Stimulated activated naive CD8-positive, alpha-beta T cell treated with anti-CD3 and anti-CD28 coated beads, Interleukin-15, Interleukin-2, amounts not matched to agents 100 ng/mL and 50 ng/mL, for 24 hours (primary cell): Measurements from ENCODE around the gene HYI.

Source experiments
- H3K27ac Mint-ChIP-seq: one replicate; pipeline ENCODE4 v1.8.0; 2021; ENCODE audit warnings: mild to moderate bottlenecking, mixed read lengths
- H3K27me3 Mint-ChIP-seq: one replicate; pipeline ENCODE4 v1.8.0; 2021; ENCODE audit warnings: mixed read lengths
- H3K36me3 Mint-ChIP-seq: one replicate; pipeline ENCODE4 v1.8.0; 2021; ENCODE audit warnings: low read depth, mixed read lengths
- H3K4me1 Mint-ChIP-seq: one replicate; pipeline ENCODE4 v1.8.0; 2021; ENCODE audit warnings: low read depth, mixed read lengths
- H3K4me3 Mint-ChIP-seq: one replicate; pipeline ENCODE4 v1.8.0; 2021; ENCODE audit warnings: mild to moderate bottlenecking, mixed read lengths
- H3K9me3 Mint-ChIP-seq: one replicate; pipeline ENCODE4 v1.8.0; 2021; ENCODE audit warnings: mixed read lengths

The HYI gene

DNA sequence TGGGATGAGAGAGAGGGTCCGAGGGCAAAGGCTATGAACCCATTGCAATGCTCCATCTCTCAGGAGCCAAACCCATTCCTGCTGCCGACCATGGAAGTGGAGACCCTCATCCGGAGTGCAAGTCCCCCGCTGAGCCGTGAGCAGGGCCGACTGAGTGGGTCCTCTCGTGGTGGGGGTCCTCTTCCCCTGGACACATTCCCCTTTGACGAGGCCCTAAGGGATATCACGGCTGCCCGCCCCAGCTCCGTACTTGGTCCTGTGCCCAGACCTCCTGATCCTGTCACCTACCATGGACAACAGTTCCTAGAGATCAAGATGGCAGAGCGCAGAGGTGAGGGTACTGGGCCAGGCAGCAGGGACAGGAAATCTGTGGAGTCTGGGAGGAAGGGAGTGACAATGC, 11.0 kb downstream of the HYI start:
- Mint-ChIP-seq H3K27me3 (no peaks in the 10 kb centered on the region), H3K9me3 (no peaks in the 10 kb centered on the region), H3K4me1 (no peaks in the 10 kb centered on the region), H3K4me3 (no peak overlapping the region), H3K27ac (no peak overlapping the region), H3K36me3 (peaks cover 44% of the 10 kb centered on the region)

GRCh38 chr1:43441894-43442637, 11.7 kb downstream of the HYI start:
- Mint-ChIP-seq H3K4me1 (no peaks in the 10 kb centered on the region), H3K27me3 (no peaks in the 10 kb centered on the region), H3K27ac (no peak overlapping the region), H3K9me3 (no peaks in the 10 kb centered on the region), H3K4me3 (no peak overlapping the region), H3K36me3 (peaks cover 40% of the 10 kb centered on the region)

DNA sequence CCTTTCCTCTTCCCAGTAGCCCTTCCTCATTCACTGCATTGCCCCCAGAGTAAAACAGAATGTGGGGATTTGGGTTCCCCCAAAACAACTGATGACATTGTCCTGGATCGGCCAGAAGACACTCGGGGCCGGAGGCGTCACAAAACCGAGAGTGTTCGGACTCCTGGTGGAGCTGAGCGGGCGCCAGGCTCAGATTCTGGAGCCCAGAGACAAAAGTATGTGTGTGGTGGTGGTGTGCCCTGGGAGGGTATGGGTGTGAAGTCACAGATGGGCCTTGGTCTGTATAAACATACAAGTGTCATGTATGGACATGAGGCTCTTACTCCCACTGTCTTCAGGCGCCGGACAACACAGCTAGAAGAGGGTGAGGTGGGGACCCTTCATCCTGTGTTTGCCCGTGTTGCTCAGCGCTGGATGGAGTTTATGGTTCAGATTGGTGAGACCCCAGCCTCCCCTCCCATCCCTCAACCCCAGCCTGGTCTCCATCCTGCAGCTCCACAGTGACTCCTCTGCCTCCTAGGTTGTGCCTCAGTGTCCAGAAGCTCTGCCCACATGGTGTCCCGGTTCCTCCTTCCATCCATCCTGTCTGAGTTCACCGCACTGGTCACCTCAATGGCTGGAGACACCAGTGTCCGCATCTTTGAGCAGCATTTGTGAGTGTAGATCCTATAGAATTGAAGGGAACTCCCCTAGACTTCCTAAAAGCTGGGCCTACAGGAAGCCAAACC, 12.4 kb downstream of the HYI start:
- Mint-ChIP-seq H3K4me1 (no peaks in the 10 kb centered on the region), H3K9me3 (no peaks in the 10 kb centered on the region), H3K27me3 (no peaks in the 10 kb centered on the region), H3K36me3 (peaks cover 36% of the 10 kb centered on the region), H3K27ac (no peak overlapping the region), H3K4me3 (no peak overlapping the region)

GRCh38 chr1:43440358-43440757, 13.4 kb downstream of the HYI start:
- no peaks in the 10 kb centered on the region for H3K9me3 Mint-ChIP-seq
- peaks cover 33% of the 10 kb centered on the region for H3K36me3 Mint-ChIP-seq
- H3K27ac Mint-ChIP-seq: no peak overlapping the region
- H3K27me3 Mint-ChIP-seq: no peaks in the 10 kb centered on the region
- no peaks in the 10 kb centered on the region for H3K4me1 Mint-ChIP-seq
- H3K4me3 Mint-ChIP-seq: no peak overlapping the region

GRCh38 chr1:43439781-43440180, 13.9 kb downstream of the HYI start:
- Mint-ChIP-seq H3K27me3 (no peaks in the 10 kb centered on the region), H3K4me3 (no peak overlapping the region), H3K4me1 (no peaks in the 10 kb centered on the region), H3K9me3 (no peaks in the 10 kb centered on the region), H3K27ac (no peak overlapping the region), H3K36me3 (peaks cover 27% of the 10 kb centered on the region)

- Mint-ChIP-seq H3K36me3 (peaks cover 24% of the 10 kb centered on the region), H3K9me3 (no peaks in the 10 kb centered on the region), H3K27me3 (no peaks in the 10 kb centered on the region), H3K4me3 (no peak overlapping the region), H3K4me1 (no peaks in the 10 kb centered on the region), H3K27ac (no peak overlapping the region)
Measured at GRCh38 chr1:43438953-43439581, 14.7 kb downstream of the HYI start.

GRCh38 chr1:43438576-43438952, 15.2 kb downstream of the HYI start:
- H3K9me3 Mint-ChIP-seq: no peaks in the 10 kb centered on the region
- H3K27ac Mint-ChIP-seq: no peak overlapping the region
- no peaks in the 10 kb centered on the region for H3K4me1 Mint-ChIP-seq
- no peaks in the 10 kb centered on the region for H3K27me3 Mint-ChIP-seq
- no peak overlapping the region for H3K4me3 Mint-ChIP-seq
- peaks cover 23% of the 10 kb centered on the region for H3K36me3 Mint-ChIP-seq

DNA sequence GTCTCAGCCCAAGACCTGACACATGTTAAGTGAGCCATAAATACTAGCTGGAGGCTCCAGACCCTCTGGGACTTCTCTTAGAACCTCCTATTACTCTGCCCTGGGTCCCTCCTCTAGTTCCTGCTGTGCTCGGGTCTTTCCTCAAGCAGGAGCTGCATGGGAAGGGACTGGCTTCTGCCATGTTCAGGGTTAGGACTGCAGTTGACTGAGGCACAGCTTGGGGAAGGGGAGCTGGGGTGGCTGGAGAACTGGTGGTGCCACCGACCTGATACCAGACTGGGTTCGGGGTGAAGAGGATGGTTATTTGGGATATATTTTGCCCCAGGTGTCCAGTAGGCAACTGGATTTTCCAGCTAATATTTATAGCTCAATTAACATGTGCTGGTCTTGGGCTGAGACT, 15.7 kb downstream of the HYI start:
- peaks cover 25% of the 10 kb centered on the region for H3K36me3 Mint-ChIP-seq
- no peak overlapping the region for H3K4me3 Mint-ChIP-seq
- no peaks in the 10 kb centered on the region for H3K4me1 Mint-ChIP-seq
- no peaks in the 10 kb centered on the region for H3K27me3 Mint-ChIP-seq
- no peaks in the 10 kb centered on the region for H3K9me3 Mint-ChIP-seq
- H3K27ac Mint-ChIP-seq: no peak overlapping the region

DNA sequence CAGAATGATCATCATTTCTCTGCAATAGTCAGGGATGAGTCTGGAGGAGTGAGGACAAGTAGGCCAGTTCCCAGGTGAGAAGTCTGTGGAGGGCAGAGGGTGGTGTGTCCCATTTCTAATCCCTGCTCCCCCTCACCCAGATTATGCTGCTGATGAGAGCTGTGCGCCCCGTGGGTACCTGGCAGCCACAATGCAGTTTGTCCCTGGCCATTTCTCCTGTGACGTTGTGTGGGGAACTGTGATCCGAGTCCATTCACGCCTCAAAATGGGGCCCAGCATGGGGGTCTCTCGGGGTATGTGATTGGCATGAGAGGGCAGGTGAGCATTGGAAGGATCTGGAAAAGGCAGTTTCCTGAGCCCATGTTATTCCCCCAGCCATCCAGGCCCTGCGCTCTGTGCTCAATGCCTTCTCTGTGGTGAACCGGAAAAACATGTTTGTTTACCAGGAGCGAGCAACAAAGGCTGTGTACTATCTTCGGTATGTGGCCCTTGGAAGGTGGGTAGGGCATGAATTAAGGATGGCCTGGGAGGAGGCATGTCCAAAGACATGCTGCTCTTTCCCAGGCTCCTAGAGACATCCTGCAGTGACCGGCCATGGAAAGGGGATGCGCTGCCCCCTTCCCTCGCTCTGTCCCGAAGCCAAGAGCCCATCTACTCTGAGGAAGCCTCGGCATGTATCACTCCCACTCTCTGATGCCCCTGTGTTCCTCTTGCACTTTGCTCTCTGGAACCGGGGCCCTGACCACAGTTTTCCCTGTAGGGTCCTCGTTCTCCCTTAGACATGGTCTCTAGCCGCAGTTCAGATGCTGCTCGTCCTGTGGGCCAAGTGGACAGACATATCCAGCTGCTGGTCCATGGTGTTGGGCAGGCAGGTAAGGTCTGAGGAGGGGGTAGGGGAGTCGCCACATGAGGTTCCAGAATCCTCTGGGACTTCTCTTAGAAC, 16.4 kb downstream of the HYI start:
- no peak overlapping the region for H3K4me3 Mint-ChIP-seq
- no peaks in the 10 kb centered on the region for H3K4me1 Mint-ChIP-seq
- no peaks in the 10 kb centered on the region for H3K27me3 Mint-ChIP-seq
- H3K27ac Mint-ChIP-seq: no peak overlapping the region
- no peaks in the 10 kb centered on the region for H3K9me3 Mint-ChIP-seq
- peaks cover 26% of the 10 kb centered on the region for H3K36me3 Mint-ChIP-seq

GRCh38 chr1:43436371-43436770, 17.4 kb downstream of the HYI start:
- Mint-ChIP-seq H3K9me3 (no peaks in the 10 kb centered on the region), H3K27me3 (no peaks in the 10 kb centered on the region), H3K36me3 (peaks cover 34% of the 10 kb centered on the region), H3K4me3 (no peak overlapping the region), H3K4me1 (no peaks in the 10 kb centered on the region), H3K27ac (no peak overlapping the region)

DNA sequence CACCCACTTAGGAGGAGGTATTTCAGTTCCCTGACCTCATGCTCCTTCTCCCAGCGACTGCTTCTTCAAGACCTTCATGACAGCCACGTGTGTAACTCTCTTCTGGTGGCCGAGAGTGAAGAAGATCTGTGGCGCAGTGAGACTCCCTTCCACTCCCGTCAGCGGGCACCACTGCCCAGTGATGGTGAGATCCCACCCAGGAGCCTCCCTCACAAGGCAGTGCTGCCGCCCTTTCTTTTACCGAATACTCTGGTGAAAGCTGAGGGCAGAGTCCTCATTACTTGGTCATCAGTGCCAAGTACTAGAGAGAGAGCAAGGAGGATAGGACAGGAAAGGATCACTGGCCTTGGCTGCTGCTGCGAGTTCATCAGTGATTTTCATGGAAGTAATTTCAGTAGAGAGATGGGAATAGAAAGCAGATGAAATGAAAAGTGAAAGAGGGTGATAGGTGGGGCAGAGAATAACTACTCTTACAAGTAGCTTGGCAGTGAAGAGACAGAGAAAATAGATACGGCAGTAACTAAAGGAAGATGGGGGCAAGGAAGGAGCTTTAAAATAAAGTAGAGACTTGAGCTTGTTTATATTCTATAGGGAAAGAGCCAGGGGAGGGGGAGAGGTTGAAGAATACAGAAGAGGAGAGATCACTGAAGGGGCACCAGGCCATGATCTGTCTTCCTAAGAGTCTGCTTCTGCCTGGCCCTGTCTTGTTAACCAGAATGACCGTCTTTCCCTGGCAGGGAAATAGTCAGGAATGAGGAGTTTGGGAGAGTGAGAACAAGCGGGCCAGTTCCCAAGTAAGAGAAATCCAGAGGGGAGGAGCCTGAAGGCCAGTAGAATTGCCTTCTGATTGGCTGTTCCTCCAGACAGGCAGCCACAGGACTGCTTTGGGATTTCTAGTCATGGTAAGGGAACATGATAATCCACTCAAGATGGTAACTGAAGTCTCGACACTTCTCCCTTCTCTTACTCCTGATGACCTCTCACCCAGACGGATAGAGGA, 18.3 kb downstream of the HYI start:
- no peaks in the 10 kb centered on the region for H3K27me3 Mint-ChIP-seq
- H3K9me3 Mint-ChIP-seq: no peaks in the 10 kb centered on the region
- no peaks in the 10 kb centered on the region for H3K4me1 Mint-ChIP-seq
- no peak overlapping the region for H3K27ac Mint-ChIP-seq
- peaks cover 38% of the 10 kb centered on the region for H3K36me3 Mint-ChIP-seq
- no peak overlapping the region for H3K4me3 Mint-ChIP-seq

DNA sequence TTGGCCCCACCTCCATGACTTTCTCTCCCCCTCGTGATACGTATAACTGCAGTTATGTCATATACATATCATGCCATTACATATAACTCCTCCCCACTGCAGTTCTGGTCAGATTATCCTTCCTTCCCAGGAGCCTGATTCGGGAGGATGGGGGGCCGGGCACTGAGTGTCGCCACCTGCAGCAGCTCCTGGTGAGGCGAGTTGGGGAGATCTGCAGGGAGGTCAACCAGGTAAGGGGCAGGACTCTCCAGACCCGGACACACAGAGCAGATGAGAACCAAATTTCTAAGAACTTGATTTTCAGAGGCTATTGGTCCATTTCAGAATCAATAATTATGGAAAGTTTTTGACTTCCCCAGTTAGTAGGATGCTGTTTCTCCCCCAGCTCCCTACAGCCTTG, 19.5 kb downstream of the HYI start:
- H3K4me1 Mint-ChIP-seq: no peaks in the 10 kb centered on the region
- peaks cover 44% of the 10 kb centered on the region for H3K36me3 Mint-ChIP-seq
- H3K27ac Mint-ChIP-seq: no peak overlapping the region
- no peaks in the 10 kb centered on the region for H3K9me3 Mint-ChIP-seq
- no peaks in the 10 kb centered on the region for H3K27me3 Mint-ChIP-seq
- no peak overlapping the region for H3K4me3 Mint-ChIP-seq

GRCh38 chr1:43432907-43433306, 20.8 kb downstream of the HYI start:
- no peaks in the 10 kb centered on the region for H3K4me1 Mint-ChIP-seq
- H3K36me3 Mint-ChIP-seq: peaks cover 51% of the 10 kb centered on the region
- H3K9me3 Mint-ChIP-seq: no peaks in the 10 kb centered on the region
- no peaks in the 10 kb centered on the region for H3K27me3 Mint-ChIP-seq
- no peak overlapping the region for H3K27ac Mint-ChIP-seq
- H3K4me3 Mint-ChIP-seq: no peak overlapping the region
